SK-N-SH (cell line): ENCODE data around the gene ARHGAP15.

ENCODE experiments used
- EP300 ChIP-seq, 2 experiments: IDR thresholded peaks; 2 replicates each; pipeline versions ENCODE4 v1.4.0 to v1.6.1; 2012; ENCODE audit warnings: borderline replicate concordance in 1 of 2, low read depth in 1 of 2, low read length in 1 of 2
- MEF2A ChIP-seq: IDR thresholded peaks from 2 replicates; pipeline ENCODE4 v1.4.0; 2012; ENCODE audit warnings: low read depth, borderline replicate concordance
- MXI1 ChIP-seq: IDR thresholded peaks from 2 replicates; pipeline ENCODE4 v1.6.1; 2012; ENCODE audit warnings: mild to moderate bottlenecking, low read depth, low read length, improper control_type of control experiment
- SMC3 ChIP-seq: IDR thresholded peaks from 2 replicates; pipeline ENCODE4 v1.6.1; 2012; ENCODE audit warnings: low read depth, low read length, improper control_type of control experiment
- TF ChIP-seq, protein P1 (sequence below): fragments of 200-600 bp; sonication (generic); IDR thresholded peaks from 2 replicates; pipeline ENCODE4 v1.6.1; 2017; ENCODE audit warnings: antibody characterized with exemption, mild to moderate bottlenecking, moderate library complexity
- TF ChIP-seq, protein P2 (sequence below): fragments of 150-350 bp; IDR thresholded peaks from 2 replicates; pipeline ENCODE4 v1.6.1; 2017; ENCODE audit warnings: antibody characterized with exemption, low read length, low read depth, borderline replicate concordance

DNA sequence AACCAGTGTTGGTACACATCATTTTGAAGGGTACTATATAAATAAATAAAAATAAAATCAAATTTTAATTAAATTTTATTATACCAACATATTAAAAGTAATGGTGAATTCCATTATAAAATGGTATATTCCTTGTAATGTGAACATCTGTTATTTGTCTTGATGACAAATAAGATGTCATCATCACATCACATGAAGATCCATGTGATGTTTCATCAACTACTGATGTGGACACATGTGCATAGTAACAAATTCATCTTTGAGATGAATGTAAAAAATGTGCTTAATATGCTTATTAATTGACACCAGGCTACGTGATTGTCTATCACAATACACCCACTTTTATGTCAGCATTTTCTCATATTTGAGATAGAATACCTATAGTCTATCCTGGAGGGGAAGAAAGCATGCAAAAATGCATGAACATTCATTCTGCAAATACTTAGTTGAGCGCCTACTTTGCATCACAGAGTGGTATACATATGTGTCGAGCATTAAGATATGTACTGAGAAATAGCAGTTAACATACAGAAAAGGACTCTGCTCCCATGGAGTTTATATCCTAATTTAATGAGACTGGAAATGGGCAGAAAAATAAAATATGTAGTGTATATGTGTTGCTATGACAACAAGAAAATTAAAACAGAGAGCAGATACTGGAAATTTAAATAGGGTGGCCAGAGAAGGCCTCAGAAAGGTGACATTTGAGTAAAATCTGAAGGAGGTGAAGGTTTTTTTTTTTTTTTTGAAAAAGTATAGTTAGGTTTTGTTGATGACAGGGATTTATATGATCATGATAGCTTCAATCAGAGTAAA is 281.1 kb downstream of the ARHGAP15 start:
- TF ChIP-seq, protein P1, sequence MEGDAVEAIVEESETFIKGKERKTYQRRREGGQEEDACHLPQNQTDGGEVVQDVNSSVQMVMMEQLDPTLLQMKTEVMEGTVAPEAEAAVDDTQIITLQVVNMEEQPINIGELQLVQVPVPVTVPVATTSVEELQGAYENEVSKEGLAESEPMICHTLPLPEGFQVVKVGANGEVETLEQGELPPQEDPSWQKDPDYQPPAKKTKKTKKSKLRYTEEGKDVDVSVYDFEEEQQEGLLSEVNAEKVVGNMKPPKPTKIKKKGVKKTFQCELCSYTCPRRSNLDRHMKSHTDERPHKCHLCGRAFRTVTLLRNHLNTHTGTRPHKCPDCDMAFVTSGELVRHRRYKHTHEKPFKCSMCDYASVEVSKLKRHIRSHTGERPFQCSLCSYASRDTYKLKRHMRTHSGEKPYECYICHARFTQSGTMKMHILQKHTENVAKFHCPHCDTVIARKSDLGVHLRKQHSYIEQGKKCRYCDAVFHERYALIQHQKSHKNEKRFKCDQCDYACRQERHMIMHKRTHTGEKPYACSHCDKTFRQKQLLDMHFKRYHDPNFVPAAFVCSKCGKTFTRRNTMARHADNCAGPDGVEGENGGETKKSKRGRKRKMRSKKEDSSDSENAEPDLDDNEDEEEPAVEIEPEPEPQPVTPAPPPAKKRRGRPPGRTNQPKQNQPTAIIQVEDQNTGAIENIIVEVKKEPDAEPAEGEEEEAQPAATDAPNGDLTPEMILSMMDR: no peak
- no peak for TF ChIP-seq MXI1
- TF ChIP-seq MEF2A: no peak
- TF ChIP-seq, protein P2, sequence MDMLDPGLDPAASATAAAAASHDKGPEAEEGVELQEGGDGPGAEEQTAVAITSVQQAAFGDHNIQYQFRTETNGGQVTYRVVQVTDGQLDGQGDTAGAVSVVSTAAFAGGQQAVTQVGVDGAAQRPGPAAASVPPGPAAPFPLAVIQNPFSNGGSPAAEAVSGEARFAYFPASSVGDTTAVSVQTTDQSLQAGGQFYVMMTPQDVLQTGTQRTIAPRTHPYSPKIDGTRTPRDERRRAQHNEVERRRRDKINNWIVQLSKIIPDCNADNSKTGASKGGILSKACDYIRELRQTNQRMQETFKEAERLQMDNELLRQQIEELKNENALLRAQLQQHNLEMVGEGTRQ: no peak
- TF ChIP-seq SMC3: no peak
- TF ChIP-seq EP300 (IDR thresholded peaks at IDR 0.05; ENCODE audit: borderline replicate concordance in 1 of 2, low read depth in 1 of 2, low read length in 1 of 2): no peak
